GM21360 (cell line): Measurements from ENCODE around the gene IGF1R.

Experiments used
- ATAC-seq: cut with Tn5 transposase; IDR thresholded peaks from one replicate; pipeline ENCODE4 v1.9.1; 2021; ENCODE audit warnings: mild to moderate bottlenecking, moderate library complexity; ENCODE audit not compliant: unreplicated experiment

IGF1R gene

DNA sequence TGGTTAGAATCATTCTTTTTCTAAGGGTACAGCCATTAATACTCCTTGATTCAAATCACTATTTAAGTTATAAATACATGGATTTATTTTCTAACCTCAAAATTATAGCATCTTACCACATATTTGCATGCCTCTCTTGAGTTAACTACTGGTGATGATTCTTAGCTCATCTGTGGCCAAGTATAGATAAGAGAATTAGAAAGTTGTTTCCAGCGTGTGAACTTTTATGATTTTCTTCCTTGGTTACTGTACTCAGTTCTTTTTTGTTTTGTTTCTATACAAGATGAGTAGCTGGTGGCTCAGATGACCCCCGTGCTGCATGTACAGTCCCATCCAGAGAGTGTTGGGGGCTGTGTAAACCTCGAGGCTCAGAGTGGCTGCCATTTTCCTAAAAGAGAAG lies 124.6 kb downstream of the IGF1R start:
- ATAC-seq: no peak

DNA sequence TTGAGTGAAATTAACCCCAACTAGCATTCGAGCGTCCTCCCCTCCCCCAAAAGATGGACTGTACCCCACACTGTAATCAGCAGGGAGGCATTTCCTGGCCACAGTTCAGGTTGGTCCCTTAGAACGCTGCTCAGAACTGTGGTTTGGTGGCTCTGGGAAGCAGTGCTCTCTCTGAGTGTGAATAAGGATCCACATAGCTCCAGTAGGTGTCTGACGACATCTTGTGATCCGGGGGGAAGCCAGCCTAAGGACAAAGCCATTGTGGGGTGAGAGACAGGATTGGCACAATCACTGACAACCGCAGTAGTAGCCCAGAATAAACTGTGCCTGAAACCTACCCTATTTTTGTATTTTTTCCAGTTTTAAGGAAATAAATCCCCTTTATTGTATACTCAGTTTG lies 125.3 kb downstream of the IGF1R start:
- no peak for ATAC-seq

DNA sequence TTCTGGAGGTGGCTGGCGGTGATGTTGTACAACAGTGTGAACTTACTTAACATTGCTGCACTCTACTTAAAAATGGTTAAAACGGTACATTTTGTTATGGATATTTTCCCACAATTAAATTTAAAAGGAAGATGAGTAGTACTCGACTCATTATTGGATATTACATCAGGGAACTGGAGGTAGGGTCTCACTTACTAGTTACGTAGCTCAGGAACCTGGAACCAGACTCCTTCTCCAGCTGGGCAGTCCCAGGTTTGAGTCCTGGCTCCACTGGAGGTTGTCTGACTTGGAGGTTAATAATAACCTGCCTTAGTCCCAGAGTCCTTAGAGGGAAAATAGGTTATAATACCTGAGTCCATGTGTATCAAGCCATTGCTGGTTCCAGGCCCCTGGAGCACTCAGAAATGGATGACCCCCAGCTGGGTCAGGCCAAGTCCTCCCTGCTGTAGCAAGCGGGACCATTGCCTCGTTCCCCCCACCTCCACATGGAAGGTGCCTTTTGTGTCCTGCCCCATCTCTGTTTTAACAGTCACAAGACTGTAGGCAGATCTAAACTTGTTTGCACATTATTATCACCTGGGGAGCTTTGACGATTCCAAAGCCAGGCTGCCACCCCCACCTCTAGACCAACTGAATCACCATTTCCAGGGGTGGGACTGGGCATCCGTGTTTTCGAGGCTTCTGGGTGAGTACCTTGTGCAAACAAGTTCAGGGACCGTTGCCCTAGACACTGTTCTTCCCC lies 126.6 kb downstream of the IGF1R start:
- ATAC-seq: no peak

DNA sequence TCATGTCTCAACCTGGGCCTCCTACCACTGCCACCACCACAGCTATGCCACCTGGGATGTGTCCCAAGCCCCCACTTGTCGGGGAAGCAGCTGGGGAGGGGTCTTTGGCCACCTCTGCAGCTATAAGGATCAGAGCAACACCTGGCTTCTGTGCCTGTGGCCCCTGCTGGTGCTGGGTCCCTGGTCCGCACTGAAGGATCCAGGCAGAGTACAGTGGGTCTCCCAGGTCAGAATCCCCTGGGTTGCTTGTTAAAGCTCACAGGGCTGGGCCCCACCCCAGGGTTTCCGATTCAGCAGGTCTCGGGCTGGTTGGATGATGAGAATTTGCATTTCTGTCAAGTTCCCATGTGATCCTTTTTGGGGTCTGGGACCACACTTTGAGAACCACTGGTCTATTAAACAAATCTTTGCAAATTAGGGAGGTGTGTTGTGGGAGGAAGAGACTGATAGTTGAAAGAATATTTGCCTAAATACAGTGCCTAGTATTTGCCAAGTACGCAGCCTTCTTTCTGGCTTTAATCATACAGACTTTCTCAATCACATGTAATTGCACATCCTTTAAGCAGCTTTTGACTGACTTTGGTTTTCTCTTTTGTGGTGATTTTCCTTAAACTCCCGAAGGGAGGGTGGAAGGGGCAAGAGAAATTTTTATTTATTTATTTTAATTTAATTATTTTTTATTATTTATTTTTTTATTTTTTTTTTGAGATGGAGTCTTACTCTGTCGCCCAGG lies 127.3 kb downstream of the IGF1R start:
- no peak for ATAC-seq

- ATAC-seq: peak; percentile 77
Measured at GRCh38 chr15:98776607-98777281, 128.4 kb downstream of the IGF1R start.

- no peak for ATAC-seq
Measured at GRCh38 chr15:98777426-98777825, 129.1 kb downstream of the IGF1R start.

GRCh38 chr15:98778263-98778959 lies 130.1 kb downstream of the IGF1R start:
- ATAC-seq: no peak

DNA sequence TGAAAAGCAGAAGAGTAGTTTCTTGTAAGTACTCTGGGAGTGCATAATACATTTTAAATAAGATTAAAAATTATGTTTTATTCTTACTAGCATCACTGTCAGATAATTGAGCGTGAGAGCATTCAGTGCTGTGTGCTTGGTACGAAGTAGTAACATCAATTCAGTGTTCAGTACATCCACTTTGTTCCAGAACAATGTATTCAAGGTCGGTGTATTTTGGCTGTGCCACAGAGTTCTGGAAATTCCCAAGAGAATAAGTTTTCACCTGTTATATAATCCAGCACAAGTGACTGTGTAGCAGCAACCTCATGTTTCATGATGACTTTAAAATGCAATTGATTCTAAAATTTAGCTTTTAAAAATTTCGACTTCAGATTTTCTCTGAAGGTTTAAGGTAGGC lies 130.6 kb downstream of the IGF1R start:
- ATAC-seq: no peak

- peak; percentile 81 for ATAC-seq
Measured at GRCh38 chr15:98779463-98780071, 131.2 kb downstream of the IGF1R start.

- ATAC-seq: no peak
Measured at GRCh38 chr15:98781838-98782237, 133.5 kb downstream of the IGF1R start.

- ATAC-seq: no peak
Measured at GRCh38 chr15:98782801-98783200, 134.5 kb downstream of the IGF1R start.

DNA sequence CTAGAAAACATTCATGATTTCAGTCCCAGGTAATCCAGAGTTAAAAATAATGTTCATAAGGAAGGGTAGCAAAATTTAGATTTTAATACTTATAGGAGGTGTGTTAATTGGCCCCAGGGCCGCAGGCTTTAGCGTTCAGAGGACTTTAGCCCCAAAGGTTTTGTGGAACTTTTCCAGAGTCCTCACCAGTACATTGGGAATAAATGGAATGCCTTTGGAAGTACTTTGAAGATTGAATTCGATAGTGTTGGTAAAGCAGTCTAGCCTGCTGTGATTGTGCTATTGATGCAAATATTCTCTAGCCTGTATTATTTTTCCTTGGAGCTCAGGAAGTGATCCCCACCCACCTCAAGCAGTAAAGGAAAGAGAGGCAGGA lies 137.1 kb downstream of the IGF1R start:
- no peak for ATAC-seq

GRCh38 chr15:98785807-98786621 lies 137.7 kb downstream of the IGF1R start:
- no peak for ATAC-seq

DNA sequence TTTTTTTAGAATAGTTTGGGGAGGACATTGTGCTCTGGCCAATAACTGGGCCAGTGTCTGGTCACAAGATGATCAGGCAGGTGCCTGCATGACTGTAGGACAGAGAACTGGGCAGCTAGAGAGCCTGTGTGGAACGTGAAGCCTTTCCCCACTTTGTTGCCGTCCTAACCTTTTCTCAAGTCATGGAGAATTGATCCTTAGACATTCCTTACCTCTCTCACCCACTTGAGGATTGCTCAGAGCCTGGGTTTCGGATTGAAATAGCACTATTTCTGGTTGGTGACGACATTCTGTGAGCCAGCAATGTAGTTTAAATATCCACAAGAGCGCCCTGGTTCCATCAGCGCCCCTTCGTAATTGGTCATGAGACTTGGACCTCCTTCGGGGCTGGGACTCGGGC lies 138.4 kb downstream of the IGF1R start:
- ATAC-seq: no peak

- no peak for ATAC-seq
Measured at GRCh38 chr15:98787194-98787593, 138.9 kb downstream of the IGF1R start.

- ATAC-seq: no peak
Measured at GRCh38 chr15:98787936-98788757, 139.8 kb downstream of the IGF1R start.

GRCh38 chr15:98789020-98789419 lies 140.7 kb downstream of the IGF1R start:
- no peak for ATAC-seq

DNA sequence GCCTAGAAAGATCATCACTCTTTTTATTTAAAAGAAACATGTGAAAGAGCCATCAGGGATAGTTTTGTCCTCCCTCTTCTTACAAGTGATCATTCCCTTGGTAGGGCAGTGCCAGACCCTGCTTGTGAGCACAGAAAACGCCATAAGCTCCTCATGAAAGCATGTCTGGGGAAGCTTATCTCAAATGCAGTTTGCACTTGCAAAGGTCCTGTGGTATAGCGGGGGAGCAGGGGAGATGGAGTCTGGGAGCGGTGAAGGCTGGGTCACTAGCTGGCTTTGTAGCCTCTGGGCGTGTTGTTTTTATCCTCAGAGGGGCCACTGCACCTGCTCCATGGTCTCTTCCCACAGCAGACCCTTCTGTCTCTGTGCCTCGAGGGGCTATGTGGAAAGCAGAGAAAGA lies 141.9 kb downstream of the IGF1R start:
- ATAC-seq: no peak

GRCh38 chr15:98791046-98791701 lies 142.8 kb downstream of the IGF1R start:
- ATAC-seq: no peak
